Measurements from ENCODE around the gene SPATA18.

DNA sequence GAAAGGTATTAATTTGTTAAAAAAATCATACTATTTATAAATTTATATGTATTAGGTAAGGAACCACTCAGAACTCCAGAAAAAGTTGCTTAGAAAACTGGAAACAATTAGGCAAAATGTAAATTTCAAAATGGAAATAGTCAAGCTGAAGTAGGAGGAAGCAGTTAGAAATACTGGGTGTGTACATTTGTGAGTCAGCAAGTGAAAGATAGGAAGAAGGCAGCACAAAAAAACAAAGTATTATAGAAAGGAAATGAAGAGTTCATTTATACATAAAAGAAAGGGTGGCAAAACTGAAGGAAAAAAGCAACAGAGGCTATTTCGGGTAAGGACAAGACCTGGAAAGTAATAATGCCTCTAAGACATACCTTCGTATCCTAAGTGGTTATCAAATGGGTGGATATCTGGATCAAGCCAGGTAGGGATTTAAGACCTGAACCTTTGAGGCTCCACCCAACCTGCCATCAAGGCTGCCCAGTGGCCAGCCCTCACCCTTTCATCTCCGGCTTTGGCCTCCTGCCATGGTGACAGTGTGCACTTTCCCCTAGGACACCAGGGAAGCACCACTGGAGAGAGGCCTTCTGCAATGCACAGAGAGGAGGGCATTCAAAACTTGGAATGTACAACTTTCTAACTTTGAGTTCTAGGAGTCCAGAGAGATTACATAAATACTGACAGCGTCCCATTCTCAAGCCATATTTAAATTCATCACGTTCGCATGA is 31.0 kb upstream of the SPATA18 start, which contains the start of gene LRRC66:
- no peak for TF ChIP-seq PHF8 (conservative IDR thresholded peaks at IDR 0.05; ENCODE audit: low read depth, low read length)
- TF ChIP-seq, protein P1, sequence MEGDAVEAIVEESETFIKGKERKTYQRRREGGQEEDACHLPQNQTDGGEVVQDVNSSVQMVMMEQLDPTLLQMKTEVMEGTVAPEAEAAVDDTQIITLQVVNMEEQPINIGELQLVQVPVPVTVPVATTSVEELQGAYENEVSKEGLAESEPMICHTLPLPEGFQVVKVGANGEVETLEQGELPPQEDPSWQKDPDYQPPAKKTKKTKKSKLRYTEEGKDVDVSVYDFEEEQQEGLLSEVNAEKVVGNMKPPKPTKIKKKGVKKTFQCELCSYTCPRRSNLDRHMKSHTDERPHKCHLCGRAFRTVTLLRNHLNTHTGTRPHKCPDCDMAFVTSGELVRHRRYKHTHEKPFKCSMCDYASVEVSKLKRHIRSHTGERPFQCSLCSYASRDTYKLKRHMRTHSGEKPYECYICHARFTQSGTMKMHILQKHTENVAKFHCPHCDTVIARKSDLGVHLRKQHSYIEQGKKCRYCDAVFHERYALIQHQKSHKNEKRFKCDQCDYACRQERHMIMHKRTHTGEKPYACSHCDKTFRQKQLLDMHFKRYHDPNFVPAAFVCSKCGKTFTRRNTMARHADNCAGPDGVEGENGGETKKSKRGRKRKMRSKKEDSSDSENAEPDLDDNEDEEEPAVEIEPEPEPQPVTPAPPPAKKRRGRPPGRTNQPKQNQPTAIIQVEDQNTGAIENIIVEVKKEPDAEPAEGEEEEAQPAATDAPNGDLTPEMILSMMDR (IDR thresholded peaks at IDR 0.05; ENCODE audit: control extremely low read depth in 1 of 3, insufficient read depth in 1 of 3, low read depth in 1 of 3, low read length in 3 of 3) = no peak

All from H1 (cell line).